Measurements from ENCODE around the gene ZNF419. TPM values are rescaled to one million over a fixed set of nuclear protein-coding genes. Genes with fewer than 3 reads are reported as not detected.

The ZNF419 gene
- total and polyA plus RNA-seq, 2 donors (not counting 3 experiments of a cell fraction or from before 2014, with no cell fraction given): 6.3 to 6.4 TPM

DNA sequence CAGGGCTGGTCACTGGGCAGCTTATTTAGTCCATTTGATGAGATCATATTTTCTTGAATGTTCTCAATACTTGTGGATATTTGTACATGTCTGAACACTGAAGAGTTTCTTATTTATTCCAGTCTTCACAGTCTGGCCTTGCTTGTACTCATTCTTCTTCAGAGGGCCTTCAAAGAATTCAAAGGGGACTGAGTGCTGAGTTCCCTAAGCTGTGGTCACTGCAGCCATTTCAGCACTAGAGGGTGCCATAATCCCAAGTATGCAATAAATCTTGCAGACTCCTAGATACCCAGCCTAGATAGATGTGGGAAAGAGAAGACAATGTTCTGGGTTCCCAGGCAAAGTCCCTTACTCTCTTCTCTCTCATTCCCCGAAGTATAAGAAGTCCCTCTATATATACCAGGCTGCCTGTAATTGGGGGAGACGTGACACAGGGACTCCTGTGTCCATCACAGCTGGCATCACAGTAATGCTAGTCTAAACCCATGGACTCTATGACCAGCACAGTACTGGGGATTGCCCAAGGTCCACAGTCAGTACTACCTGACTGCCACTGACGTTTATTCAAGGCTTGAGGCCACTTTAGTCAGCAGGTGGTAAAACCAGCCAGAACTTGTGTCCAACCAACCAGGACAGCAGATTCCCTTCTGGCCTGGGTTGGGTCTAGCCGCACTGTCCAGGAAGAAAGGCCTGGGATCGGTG, 21.7 kb upstream of the ZNF419 start:
- no peaks in the 10 kb centered on the region for H4K20me1 ChIP-seq (replicated peaks; ENCODE audit: control insufficient read depth, extremely low read depth, insufficient read depth, low read length)
- POLR2A ChIA-PET: no interaction called here
- no peaks in the 10 kb centered on the region for H3K9me3 ChIP-seq (replicated peaks; ENCODE audit: control insufficient read depth, insufficient read depth, low read length)
- H3K36me3 ChIP-seq (ENCODE audit: control insufficient read depth in 2 of 2, extremely low read depth in 1 of 2, insufficient read depth in 2 of 2, low read length in 2 of 2): no peaks in the 10 kb centered on the region
- no peak overlapping the region for H3K4me2 ChIP-seq (ENCODE audit: insufficient read depth, low read length)
- no peak for FAIRE-seq
- no peaks in the 10 kb centered on the region for H3K9me1 ChIP-seq (replicated peaks; ENCODE audit: control insufficient read depth, extremely low read depth, insufficient read depth, low read length)
- intact Hi-C loops (cut with micrococcal nuclease): loop anchor here (1.0 kb wide), 1 partner anchor 689 kb away; no protein-coding TSS in a partner anchor
- no TSS peak for BruUV-seq (replicated peaks)
- CTCF ChIA-PET: interaction anchor here (1.0 kb wide), 1 partner anchor 274 kb away, joined by 3 read pairs; no protein-coding TSS in a partner anchor
- TF ChIP-seq, protein P1, sequence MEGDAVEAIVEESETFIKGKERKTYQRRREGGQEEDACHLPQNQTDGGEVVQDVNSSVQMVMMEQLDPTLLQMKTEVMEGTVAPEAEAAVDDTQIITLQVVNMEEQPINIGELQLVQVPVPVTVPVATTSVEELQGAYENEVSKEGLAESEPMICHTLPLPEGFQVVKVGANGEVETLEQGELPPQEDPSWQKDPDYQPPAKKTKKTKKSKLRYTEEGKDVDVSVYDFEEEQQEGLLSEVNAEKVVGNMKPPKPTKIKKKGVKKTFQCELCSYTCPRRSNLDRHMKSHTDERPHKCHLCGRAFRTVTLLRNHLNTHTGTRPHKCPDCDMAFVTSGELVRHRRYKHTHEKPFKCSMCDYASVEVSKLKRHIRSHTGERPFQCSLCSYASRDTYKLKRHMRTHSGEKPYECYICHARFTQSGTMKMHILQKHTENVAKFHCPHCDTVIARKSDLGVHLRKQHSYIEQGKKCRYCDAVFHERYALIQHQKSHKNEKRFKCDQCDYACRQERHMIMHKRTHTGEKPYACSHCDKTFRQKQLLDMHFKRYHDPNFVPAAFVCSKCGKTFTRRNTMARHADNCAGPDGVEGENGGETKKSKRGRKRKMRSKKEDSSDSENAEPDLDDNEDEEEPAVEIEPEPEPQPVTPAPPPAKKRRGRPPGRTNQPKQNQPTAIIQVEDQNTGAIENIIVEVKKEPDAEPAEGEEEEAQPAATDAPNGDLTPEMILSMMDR (IDR thresholded peaks at IDR 0.05; ENCODE audit: extremely low read depth in 1 of 2, insufficient read depth in 1 of 2, low read depth in 1 of 2, low read length in 2 of 2): peak; percentile 19 to 43
- no peak for TF ChIP-seq GATA2 (IDR thresholded peaks at IDR 0.05; ENCODE audit: insufficient read depth, insufficient read length, low read depth, low read length)
- no peak for TF ChIP-seq JUN (IDR thresholded peaks at IDR 0.05; ENCODE audit: borderline replicate concordance, insufficient read depth, insufficient read length, low read depth)
- TF ChIP-seq POLR2A (IDR thresholded peaks at IDR 0.05; ENCODE audit: low read depth, low read length): no peak
- no peak for TF ChIP-seq MYC (IDR thresholded peaks at IDR 0.05; ENCODE audit: low read depth, low read length)
- TF ChIP-seq, protein P2, sequence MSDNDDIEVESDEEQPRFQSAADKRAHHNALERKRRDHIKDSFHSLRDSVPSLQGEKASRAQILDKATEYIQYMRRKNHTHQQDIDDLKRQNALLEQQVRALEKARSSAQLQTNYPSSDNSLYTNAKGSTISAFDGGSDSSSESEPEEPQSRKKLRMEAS (IDR thresholded peaks at IDR 0.05; ENCODE audit: insufficient read depth, insufficient read length): no peak
- no peak for TF ChIP-seq POLR2AphosphoS5 (IDR thresholded peaks at IDR 0.05; ENCODE audit: insufficient read depth, low read depth, low read length)
- no peak for TF ChIP-seq FOS (IDR thresholded peaks at IDR 0.05; ENCODE audit: borderline replicate concordance, insufficient read depth, low read length)
- no peaks in the 10 kb centered on the region for H3K4me1 ChIP-seq (ENCODE audit: control insufficient read depth, extremely low read depth, insufficient read depth, low read length)
- no peaks in the 10 kb centered on the region for H3K79me2 ChIP-seq (ENCODE audit: control insufficient read depth, insufficient read depth, low read length)
- dilution Hi-C loops (cut with MboI; ENCODE audit: extremely low pct_ligation_motif_present, low sequenced_read_pairs): no loop called here
- H3K4me3 ChIP-seq (replicated peaks in 1 of 3; ENCODE audit: insufficient read depth in 1 of 3, low read depth in 1 of 3, low read length in 3 of 3): no peak overlapping the region
- no peak overlapping the region for H2AFZ ChIP-seq (ENCODE audit: low read depth, low read length)
- no peak overlapping the region for H3K27ac ChIP-seq (ENCODE audit: insufficient read depth, low read depth, low read length)
- H3K27me3 ChIP-seq (ENCODE audit: control insufficient read depth in 2 of 2, insufficient read depth in 2 of 2, low read length in 2 of 2): no peaks in the 10 kb centered on the region
- DNase-seq (ENCODE audit: low read depth, low spot score): peak; percentile 16
- H3K9ac ChIP-seq (replicated peaks; ENCODE audit: extremely low read depth, insufficient read depth, low read length): no peak overlapping the region
